NCI-H748 (cell line): ENCODE data around the gene ZSWIM6.
A peak's percentile ranks its signal among the peaks of the same experiment; 100 is the strongest.

Source experiments
- DNase-seq: peaks from one replicate; lab custom pipeline; 2025; ENCODE audit not compliant: unreplicated experiment; lab: John Stamatoyannopoulos, UW

The ZSWIM6 gene

DNA sequence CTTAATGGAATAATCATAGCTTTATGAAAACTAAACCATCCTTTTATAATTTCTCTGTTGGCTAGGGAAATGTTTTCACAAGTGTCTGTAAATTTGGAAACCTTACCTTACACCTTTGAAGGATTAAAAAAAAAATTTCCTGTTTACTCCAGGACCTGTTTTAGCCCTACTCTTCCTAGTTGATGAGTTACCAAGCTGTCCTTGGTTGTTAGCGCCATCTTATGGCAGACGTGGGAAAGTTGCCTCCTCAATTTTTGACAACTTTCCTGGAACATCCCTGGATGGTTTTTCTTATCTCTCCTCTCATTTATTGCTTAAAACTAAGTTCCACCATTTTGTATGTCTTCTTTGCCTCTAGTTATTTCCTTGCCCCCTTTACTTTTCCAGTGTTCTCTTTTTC, 25.7 kb downstream of the ZSWIM6 start:
- peak; percentile 24 for DNase-seq

DNA sequence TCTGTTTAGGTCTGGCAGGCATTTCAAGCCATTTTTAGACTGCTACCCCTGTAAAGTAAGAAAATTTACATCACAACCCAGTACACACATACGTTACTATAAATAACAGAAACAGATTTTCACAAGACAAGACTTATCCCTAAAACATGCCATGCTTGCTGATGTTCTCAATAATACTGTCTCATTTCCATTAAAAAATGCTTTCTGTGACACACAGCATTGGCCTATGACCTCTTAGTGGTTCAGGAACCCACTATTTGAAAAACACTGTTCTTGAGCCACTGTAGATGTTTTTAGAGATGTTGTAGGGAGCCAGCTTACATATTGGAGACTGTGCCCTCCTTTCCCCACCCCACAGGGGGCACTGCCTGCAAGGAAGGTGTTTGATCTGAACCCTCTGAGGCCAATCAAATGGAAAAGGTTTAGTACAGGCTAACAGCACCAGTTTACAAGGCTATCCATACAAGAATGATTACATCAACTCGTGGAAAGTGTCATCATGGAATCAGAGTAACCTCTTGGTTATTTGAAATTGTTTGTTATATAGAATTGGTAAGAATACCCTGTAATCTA, 30.8 kb downstream of the ZSWIM6 start:
- peak; percentile 36 for DNase-seq

DNA sequence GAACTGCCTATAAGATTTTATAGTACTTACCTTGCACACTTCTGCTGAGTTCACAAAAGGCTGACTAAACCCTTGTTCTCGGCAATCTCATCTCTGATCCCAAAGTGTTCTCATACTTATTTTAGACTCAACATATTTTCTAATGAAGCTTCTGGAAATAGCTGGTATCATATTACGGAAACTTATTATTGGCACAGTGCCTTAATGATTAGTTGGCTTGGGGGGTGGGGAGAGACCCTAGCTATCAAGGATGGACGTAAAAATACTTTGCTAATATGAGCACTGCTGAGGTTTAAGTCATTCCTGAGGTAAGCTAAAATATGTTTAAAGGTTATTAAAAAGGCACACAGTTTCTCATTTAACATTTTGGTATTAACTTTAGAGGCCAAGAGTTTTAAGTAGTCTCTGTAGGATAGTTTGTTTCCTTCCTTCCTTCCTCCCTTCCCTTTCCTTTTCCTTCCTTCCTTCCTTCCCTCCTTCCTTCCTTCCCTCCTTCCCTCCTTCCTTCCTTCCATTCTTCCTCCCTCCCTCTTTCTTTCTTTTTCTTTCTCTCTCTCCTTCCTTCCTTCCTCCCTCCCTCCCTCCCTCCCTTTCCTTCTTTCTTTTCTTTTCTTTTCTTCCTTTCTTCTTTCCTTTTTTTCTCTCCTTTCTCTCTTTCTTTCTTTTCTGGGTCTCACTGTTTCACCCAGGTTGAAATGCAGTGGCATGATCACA, 31.5 kb downstream of the ZSWIM6 start:
- DNase-seq = no peak

DNA sequence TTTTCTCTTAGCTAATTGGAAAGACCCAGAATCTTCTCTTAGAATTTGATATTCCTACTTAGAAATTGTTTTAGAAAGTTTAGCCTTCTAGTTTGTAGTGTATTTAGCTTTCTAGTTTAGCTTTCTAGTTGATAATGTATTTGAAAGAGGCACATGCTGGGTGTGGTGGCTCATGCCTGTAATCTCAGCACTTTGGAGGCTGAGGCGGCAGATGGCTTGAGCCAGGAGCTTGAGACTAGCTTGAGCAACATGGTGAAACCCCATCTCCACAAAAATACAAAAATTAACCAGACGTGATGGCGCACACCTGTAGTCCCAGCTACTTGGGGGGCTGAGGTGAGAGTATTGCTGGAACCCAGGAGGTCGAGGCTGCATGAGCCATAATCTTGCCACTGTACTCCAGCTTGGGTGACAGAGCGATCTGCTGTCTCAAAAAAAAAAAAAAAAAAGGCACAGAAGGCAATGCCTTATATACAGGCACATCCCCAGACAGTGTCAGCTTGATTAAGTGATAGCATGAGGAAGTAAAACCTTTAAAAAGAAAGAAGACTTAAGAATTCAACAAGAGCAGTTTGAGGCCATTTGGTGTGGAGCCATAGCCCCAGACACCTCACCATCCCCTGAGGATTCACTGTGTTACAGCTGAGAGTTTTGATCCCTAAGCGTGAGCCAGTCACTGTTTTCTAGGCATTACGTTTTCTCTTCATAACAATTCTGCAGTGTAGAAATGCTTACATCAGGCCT, 34.6 kb downstream of the ZSWIM6 start:
- DNase-seq = no peak

DNA sequence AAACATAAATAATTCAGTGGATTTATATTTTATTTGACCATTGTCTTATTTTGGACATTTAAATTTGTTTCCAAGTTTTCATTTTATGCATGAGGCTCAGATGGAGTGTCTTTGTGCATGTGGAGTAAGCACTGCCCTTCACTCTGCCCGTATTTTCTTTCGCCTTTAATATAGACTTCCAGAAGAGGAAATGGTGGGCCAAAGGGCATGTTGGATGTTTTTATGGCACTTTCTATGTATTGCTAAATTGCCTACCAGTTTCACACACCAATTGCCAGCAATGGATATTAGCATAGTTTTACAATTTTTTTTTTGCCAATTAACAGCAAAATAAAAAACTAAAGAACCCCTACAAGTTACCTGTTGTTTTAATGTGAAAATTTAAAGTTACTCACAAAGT, 38.4 kb downstream of the ZSWIM6 start:
- no peak for DNase-seq

DNA sequence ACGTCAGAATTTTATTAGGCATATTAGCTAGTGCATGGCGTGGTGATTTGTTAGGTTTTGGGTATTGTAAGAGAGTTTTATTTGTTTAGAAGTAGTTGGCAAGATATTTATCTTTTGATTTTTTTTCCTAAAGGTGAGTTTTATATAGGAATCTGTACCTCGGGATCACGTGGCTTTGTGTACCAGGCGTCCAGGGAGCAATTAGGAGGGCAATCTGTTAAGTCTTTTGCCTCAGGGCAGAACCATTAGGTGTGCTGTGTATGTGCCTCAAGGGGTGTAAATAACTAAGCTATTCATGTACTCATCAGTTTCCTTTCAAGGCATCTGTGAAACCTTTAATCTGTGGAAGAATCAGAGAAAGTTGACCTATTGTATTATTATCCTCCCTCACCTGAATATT, 39.4 kb downstream of the ZSWIM6 start:
- peak; percentile 69 for DNase-seq

GRCh38 chr5:61379677-61380076, 47.6 kb downstream of the ZSWIM6 start:
- no peak for DNase-seq

GRCh38 chr5:61381968-61382367, 49.9 kb downstream of the ZSWIM6 start:
- DNase-seq = no peak

DNA sequence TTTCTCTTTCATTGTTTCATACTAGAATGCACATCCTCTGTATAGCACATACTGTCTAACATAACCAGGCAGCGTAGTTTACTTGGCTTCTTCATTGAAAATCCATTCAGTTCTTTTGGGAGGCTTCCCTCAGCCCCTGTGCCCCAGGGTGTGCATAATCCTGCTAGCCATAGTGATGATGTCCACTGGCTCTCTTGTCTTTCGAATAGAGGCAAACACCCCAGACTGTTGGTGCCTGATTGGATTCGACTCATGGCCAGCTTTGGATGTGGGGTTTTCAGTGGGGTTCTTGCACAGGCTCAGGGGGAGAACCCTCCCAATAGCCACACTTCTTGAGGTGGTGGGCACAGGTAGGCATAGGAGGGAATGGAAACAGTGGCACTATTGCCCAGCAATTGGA, 53.6 kb downstream of the ZSWIM6 start:
- no peak for DNase-seq

- DNase-seq = peak; percentile 14
Measured at GRCh38 chr5:61386045-61386800, 54.2 kb downstream of the ZSWIM6 start.

- DNase-seq = no peak
Measured at GRCh38 chr5:61389609-61390008, 57.6 kb downstream of the ZSWIM6 start.

DNA sequence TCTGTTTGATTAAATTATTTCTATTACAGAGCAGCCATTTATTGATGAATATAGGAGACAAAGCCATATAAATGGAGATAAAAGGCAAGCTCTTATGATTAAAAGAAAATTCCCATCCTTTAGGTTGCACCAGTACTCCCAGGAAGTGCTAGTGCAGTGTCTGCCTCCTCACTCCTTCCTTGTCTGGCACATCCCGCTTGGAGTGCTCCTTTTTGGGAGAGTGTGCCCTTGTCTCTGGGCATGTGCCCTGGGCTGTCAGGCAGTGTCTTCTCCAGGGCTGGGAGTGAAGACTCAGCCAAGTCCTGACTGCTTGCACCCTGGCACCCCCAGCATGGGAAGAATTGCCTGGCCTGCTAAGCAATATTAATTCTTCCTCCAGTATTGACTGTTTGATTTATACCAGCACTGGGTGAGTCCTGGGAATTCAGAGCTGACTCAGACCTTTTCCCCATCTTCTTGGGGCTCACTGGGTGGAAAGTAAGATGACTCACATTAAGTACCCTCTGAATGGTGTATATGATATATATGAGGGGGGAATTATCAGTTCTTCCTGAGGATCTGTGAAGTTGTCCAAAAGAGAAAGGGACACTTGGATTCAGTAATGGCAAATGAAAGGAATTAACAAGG, 62.1 kb downstream of the ZSWIM6 start:
- DNase-seq = no peak

DNA sequence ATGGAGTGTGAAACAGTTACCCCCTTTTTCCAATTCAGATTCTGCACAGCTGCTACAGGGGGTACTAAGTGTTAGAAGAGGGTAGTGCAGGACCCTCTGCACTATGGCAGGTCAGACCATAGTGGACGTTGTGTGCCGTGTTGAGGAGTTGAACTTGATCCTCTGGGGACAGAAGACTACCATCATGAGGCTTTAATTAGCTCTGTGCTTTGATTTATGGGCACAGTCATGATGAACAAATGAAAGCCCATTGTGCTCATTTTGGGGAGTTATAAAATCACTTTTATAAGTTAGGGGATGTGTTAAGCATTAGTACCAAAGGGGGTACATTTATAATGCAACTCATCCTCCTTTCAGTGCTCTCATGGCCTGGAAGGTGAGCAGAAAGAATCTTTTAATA, 62.7 kb downstream of the ZSWIM6 start:
- no peak for DNase-seq

- no peak for DNase-seq
Measured at GRCh38 chr5:61397238-61397637, 65.2 kb downstream of the ZSWIM6 start.

- no peak for DNase-seq
Measured at GRCh38 chr5:61397937-61398336, 65.9 kb downstream of the ZSWIM6 start.

DNA sequence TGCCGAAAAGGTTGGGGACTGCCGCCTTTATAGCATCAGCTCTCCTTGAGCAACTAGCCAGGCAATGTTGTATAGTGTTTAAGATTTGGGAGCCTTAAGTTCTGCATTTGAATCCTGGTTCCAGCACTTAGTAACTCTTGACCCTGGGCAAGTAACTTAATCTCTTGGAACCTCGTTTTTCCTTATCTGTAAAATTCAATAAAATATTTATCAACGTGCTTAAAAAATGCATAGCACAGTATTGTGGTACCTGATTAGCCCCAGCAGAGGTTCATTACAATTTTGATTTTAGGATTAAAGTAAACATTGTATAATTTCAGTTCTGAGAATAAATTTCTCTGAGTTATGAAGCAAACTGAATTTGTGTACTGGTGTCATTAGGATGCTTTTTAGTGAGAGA, 66.4 kb downstream of the ZSWIM6 start:
- DNase-seq = no peak

- DNase-seq = no peak
Measured at GRCh38 chr5:61399679-61400078, 67.6 kb downstream of the ZSWIM6 start.

DNA sequence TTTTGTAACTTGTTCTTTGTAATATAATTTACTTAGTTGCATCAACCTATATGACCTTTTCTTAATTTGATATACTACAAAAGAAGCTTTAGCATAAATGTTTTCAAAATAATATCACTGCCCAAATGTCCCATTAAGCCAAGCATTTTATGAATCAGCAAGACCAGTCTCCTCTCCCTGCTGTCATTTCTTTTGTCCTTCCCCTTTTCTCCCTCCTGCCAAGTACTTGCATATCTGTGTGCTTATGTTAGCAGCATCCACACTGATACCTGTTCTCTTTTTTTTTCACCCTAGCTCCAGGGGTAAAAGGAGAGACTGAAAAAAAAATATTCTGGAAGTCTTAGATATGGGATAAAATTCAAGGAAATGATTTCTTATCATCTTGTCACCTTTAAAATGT, 69.7 kb downstream of the ZSWIM6 start:
- no peak for DNase-seq

DNA sequence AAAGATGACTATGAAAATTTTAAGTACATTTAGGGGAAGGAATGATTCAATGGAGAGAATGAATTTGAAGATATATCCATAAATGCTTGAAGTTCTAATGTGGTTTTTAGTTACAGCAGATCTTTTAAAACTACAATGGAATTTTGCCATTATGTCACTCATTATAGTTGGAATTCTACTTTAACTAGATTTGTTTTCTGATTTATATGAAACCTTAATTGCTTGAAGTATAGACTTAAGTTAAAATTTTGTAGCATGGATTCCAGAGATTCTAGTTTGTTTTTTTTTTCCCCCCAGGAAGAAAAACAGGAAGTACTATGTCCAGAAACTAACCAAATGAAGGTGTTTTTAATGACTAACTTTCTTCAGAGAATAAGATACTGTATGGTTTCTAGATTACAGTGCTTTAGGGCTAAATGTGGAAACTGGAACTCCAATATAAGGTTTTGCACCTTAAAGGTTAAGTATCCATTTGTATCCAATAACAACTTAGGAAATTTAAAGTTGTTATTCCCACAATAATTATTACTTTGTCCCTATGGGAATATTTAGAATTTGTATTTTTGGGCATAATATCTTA, 70.3 kb downstream of the ZSWIM6 start:
- DNase-seq = no peak

- DNase-seq = no peak
Measured at GRCh38 chr5:61402970-61403900, 71.2 kb downstream of the ZSWIM6 start.
